Measurements from ENCODE around the gene GPR55.

Gene GPR55

DNA sequence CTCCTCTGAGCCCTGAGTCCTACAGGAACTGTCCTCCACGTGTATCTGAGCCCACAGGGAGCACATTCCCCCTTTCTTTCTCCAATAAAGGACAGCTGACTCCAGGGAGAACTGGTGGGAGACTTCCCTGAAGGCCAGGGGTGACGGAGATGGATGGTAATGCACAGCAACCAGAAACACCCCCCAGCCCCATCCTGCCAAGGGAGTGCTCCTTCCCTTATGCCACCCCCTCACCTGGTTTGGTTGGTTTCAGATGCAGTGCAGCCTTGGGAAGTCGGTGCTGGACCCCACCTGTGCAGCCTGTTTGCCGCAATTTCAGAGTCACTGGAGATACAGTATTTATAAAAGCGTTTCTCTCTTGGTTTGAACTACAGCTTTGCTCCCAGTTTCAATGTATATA lies 24.0 kb downstream of the GPR55 start:
- DNase-seq (ENCODE audit: extremely low read depth, low read depth), result no peak
- TF ChIP-seq, protein P1, sequence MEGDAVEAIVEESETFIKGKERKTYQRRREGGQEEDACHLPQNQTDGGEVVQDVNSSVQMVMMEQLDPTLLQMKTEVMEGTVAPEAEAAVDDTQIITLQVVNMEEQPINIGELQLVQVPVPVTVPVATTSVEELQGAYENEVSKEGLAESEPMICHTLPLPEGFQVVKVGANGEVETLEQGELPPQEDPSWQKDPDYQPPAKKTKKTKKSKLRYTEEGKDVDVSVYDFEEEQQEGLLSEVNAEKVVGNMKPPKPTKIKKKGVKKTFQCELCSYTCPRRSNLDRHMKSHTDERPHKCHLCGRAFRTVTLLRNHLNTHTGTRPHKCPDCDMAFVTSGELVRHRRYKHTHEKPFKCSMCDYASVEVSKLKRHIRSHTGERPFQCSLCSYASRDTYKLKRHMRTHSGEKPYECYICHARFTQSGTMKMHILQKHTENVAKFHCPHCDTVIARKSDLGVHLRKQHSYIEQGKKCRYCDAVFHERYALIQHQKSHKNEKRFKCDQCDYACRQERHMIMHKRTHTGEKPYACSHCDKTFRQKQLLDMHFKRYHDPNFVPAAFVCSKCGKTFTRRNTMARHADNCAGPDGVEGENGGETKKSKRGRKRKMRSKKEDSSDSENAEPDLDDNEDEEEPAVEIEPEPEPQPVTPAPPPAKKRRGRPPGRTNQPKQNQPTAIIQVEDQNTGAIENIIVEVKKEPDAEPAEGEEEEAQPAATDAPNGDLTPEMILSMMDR (IDR thresholded peaks at IDR 0.05; ENCODE audit: low read depth, low read length), result no peak

DNA sequence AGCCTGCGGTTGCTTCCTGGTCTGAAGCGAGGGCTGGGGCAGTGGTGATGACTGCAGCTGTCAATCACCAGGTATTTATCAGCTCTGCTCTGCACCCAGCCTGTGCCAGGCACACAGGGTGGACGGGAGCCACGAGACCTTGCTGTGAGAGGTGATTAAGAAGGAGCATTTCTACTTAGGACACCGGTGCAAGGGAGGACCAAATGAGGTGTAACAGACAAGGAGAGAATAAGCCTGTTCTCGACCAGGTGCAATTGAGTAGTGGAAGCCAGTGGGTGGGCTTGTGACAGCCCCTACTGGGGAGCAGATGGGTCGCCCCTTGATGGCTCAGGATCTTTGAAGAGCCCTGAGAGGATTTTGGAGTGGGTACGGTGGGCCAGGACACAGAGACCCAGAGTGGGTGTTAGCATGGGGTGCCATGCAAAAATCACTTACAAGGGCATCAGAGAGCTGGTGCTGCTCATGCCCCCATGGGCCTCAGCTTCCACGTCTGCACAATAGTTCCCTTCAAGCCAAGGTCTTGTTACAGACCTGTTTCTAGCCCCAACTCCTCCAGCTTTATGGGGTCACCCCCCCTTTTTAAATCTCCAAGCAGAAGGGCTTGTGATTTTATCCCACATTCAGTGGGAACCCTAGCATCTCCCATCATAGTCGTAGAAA lies 24.6 kb downstream of the GPR55 start:
- DNase-seq (ENCODE audit: extremely low read depth, low read depth), result no peak
- TF ChIP-seq, protein P1 (IDR thresholded peaks at IDR 0.05; ENCODE audit: low read depth, low read length), result no peak

DNA sequence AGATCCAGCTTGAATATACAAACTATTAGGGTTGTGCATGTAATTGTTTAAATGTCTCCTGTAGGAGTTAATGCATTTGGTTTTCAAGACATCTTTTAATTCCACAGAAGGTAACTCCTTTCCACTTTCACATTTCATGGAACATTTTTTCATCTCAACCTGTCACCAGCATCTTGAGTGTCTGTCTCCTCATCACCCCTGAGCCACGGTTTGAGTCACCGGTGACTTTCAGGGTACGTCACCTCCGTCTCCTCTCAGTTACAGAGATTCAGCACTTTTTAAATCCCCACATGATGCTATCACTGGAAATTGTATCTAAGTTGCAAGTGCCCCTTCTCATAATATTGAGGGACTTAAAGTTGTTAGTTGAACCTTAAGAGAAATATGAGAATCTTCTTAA lies 25.3 kb downstream of the GPR55 start:
- TF ChIP-seq, protein P1 (IDR thresholded peaks at IDR 0.05; ENCODE audit: low read depth, low read length), result no peak
- no peak for DNase-seq (ENCODE audit: extremely low read depth, low read depth)

DNA sequence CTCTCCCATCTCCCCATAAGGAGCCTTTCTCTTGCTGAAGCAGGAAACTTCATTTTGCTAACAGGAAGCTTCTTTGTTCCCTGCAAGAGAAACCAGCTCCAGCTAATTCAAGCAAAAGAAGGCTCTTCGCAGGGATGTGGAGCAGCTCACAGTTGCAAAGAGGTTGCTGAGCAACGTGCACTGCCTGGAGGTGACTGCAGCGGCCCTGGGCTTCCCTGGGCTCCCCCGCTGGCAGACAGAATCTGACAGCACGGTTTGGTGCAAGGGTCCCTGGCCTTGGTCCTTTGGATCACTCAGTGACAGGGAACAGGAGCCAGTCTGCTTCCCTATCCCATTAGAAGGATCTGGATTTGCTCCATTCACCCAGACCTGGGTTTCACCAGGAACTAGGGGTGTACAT lies 25.8 kb downstream of the GPR55 start:
- TF ChIP-seq, protein P1 (IDR thresholded peaks at IDR 0.05; ENCODE audit: low read depth, low read length), result no peak
- no peak for DNase-seq (ENCODE audit: extremely low read depth, low read depth)

DNA sequence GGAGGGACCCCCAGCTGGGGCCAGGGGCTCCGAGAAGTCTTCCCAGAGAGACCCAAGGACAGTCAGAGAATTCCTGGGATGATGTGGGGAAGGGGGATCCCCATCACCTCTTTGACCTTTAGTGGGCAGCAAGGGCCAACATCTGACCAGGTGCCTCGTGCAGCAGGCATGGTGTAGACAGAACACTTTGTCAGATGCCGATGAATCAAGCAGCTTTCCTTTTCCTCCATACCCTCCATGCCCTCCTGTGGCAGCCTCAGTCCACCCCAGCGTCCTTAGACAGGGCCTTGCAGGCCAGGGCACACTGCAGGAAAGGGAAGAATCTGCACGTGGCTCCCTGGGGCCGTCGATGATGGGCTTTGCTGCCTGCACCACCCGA lies 26.3 kb downstream of the GPR55 start:
- TF ChIP-seq, protein P1 (IDR thresholded peaks at IDR 0.05; ENCODE audit: low read depth, low read length), result no peak
- DNase-seq (ENCODE audit: extremely low read depth, low read depth), result no peak

DNA sequence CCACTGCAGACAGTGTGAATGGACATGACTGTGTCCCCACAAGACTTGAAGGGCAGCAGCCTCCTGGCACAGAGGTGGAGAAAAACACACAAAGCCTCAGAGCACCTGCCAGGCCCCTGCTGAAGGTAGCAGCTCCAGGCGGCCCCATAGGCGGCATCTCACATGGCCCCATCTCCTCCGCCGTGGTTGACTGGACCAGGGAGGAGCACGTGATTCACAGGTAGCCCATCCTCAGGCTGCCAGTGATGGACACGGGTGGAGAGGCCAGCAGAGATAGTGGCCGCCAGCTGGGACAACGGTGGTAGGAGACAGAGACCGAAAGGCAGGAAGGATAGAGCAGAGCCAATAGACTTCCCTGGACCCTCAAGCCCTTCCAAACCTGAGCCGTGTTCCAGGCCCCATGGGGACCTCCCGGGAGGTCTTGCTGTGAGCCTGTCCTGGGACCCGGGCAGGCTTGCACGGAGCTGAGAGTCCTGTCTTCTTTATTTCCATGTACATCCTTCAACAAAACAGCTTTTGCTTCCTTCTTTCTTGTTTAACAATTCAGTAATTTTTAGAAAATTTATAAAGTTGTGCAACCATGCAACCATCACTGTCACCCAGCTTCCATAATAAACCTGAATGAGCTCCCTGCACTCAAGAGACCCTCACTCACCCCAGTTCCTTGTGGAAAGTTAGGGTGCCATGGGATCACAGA lies 26.9 kb downstream of the GPR55 start:
- no peak for DNase-seq (ENCODE audit: extremely low read depth, low read depth)
- TF ChIP-seq, protein P1 (IDR thresholded peaks at IDR 0.05; ENCODE audit: low read depth, low read length), result no peak

DNA sequence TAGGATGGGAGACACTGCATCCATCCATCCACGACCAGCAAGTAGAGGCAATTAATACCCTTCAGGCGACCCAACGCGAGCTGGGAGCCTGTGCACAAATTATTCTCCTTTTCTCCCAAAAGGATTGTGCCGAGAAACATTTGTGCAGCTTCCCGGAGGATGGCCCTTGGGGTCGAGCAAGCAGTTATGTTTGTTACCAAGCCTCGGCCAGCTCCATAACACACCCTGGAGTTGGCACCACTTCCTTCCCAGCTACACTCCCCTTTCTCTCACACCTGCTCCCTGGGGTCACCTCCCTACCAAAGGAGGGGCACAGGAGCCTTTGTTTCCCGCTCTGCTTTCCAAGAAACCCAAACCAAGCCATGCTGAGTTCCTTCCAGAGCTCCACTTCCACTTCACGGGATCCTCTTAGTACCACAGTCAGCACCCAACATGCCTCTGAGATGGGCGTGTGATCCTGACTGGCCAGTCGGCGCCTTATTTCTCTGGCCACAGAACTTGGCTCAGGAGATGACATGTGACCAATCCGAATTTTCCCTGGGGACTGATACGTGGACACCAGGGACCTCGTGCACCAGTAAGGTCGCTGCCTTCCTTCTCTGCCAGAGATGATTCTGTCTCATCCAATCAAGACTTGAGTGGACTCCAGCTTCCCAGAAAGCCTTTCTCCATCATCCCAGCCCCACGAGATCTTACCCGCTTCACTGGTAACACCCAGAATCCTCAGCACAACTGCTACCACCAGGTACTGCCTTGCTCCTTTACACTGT lies 28.5 kb downstream of the GPR55 start:
- no peak for DNase-seq (ENCODE audit: extremely low read depth, low read depth)
- TF ChIP-seq, protein P1 (IDR thresholded peaks at IDR 0.05; ENCODE audit: low read depth, low read length), result no peak

Data from AG09319 (cell line).